Fibroblast of lung (primary cell): ENCODE measurements around the gene FTO. TPM values are rescaled to one million over a fixed set of nuclear protein-coding genes. Genes with fewer than 3 reads are reported as not detected.

Experiments
- DNase-seq, 2 donors: peaks; one replicate each; pipeline versions ENCODE4 v3.0.0 to v3.0.0-alpha.2; 2010; ENCODE audit warnings: low read depth in 2 of 2
- H2AFZ ChIP-seq: 2 replicates; pipeline ENCODE4 v1.5.1; 2012; ENCODE audit warnings: low read length, control low read depth, inconsistent platforms
- H3K27ac ChIP-seq: 2 replicates; pipeline ENCODE4 v1.5.1; 2011; ENCODE audit warnings: low read length, control low read depth; ENCODE audit not compliant: insufficient read depth
- H3K27me3 ChIP-seq: 2 replicates; pipeline ENCODE4 v1.5.1; 2011; ENCODE audit warnings: mild to moderate bottlenecking, low read length; ENCODE audit not compliant: control insufficient read depth, insufficient read depth
- H3K36me3 ChIP-seq: 2 replicates; pipeline ENCODE4 v1.5.1; 2011; ENCODE audit warnings: low read length; ENCODE audit not compliant: control insufficient read depth, insufficient read depth
- H3K4me1 ChIP-seq: 2 replicates; pipeline ENCODE4 v1.5.1; 2011; ENCODE audit warnings: low read length; ENCODE audit not compliant: control insufficient read depth, insufficient read depth; ENCODE audit errors: extremely low read depth
- H3K4me2 ChIP-seq: 2 replicates; pipeline ENCODE4 v1.5.1; 2011; ENCODE audit warnings: low read length, control low read depth; ENCODE audit not compliant: insufficient read depth; ENCODE audit errors: extremely low read depth
- H3K4me3 ChIP-seq, 4 experiments: fragments of 200-600 bp in 1 of 4; sonication (generic) in 1 of 4; replicated peaks in 1 of 4; 2 replicates each; pipeline ENCODE4 v1.5.1; 2011 to 2016; ENCODE audit warnings: low read length in 4 of 4, low read depth in 3 of 4, mild to moderate bottlenecking in 3 of 4, control low read depth in 2 of 4, inconsistent platforms in 1 of 4, mixed read lengths in 1 of 4; ENCODE audit not compliant: insufficient read depth in 1 of 4; ENCODE audit errors: control extremely low read depth in 1 of 4
- H3K79me2 ChIP-seq: 2 replicates; pipeline ENCODE4 v1.5.1; 2012; ENCODE audit warnings: mild to moderate bottlenecking, low read length, inconsistent platforms; ENCODE audit not compliant: control insufficient read depth, insufficient read depth
- H3K9ac ChIP-seq: 2 replicates; pipeline ENCODE4 v1.5.1; 2011; ENCODE audit warnings: mild to moderate bottlenecking, low read length, control low read depth; ENCODE audit not compliant: insufficient read depth
- H3K9me3 ChIP-seq: 2 replicates; pipeline ENCODE4 v1.5.1; 2012; ENCODE audit warnings: low read depth, low read length; ENCODE audit not compliant: control insufficient read depth, insufficient read depth
- H4K20me1 ChIP-seq: 2 replicates; pipeline ENCODE4 v1.5.1; 2011; ENCODE audit warnings: low read length; ENCODE audit not compliant: control insufficient read depth, insufficient read depth; ENCODE audit errors: extremely low read depth
- EZH2 ChIP-seq: IDR thresholded peaks from 2 replicates; pipeline ENCODE4 v1.5.1; 2012; ENCODE audit warnings: low read length, control low read depth, mild to moderate bottlenecking; ENCODE audit errors: missing control alignments
- polyA plus RNA-seq, 2 donors: library from polyadenylated mRNA; depleted of rRNA in 1 of 2; stranded (reverse) in 1 of 2; unstranded in 1 of 2; fragments of >200 nt; gene quantifications; 2 replicates each; pipeline ENCODE4 v1.2.1, GENCODE V29; 2011 to 2012; ENCODE audit warnings: missing spikeins in 1 of 2
- total RNA-seq: library from RNA; depleted of rRNA; stranded (reverse); fragments of >200 nt; gene quantifications from 2 replicates; pipeline ENCODE4 v1.2.1, GENCODE V29; 2014
- TF ChIP-seq, protein P1 (sequence below), 2 donors: IDR thresholded peaks in 1 of 2; conservative IDR thresholded peaks in 1 of 2; 1 replicate in 1 of 2; 2 replicates in 1 of 2; pipeline ENCODE4 v1.5.1; 2011 to 2012; ENCODE audit warnings: low read length in 2 of 2, control low read depth in 1 of 2, inconsistent platforms in 1 of 2, low read depth in 1 of 2, mild to moderate bottlenecking in 1 of 2

Gene FTO
- total and polyA plus RNA-seq, 2 donors (not counting 1 experiment from before 2014, with no cell fraction given), result 61.1 to 97.6 TPM

GRCh38 chr16:53964145-53964790 is 260.3 kb downstream of the FTO start:
- Histone ChIP-seq H3K79me2 (no peaks in the 10 kb centered on the region), H3K36me3 (no peaks in the 10 kb centered on the region), H4K20me1 (no peaks in the 10 kb centered on the region), H3K4me3 (no peak overlapping the region), H3K27ac (no peak overlapping the region), H3K9ac (no peak overlapping the region), H3K4me1 (no peaks in the 10 kb centered on the region), H2AFZ (no peak overlapping the region), H3K9me3 (no peaks in the 10 kb centered on the region), H3K27me3 (no peaks in the 10 kb centered on the region), H3K4me2 (no peak overlapping the region)
- no peak for TF ChIP-seq EZH2
- TF ChIP-seq, protein P1, sequence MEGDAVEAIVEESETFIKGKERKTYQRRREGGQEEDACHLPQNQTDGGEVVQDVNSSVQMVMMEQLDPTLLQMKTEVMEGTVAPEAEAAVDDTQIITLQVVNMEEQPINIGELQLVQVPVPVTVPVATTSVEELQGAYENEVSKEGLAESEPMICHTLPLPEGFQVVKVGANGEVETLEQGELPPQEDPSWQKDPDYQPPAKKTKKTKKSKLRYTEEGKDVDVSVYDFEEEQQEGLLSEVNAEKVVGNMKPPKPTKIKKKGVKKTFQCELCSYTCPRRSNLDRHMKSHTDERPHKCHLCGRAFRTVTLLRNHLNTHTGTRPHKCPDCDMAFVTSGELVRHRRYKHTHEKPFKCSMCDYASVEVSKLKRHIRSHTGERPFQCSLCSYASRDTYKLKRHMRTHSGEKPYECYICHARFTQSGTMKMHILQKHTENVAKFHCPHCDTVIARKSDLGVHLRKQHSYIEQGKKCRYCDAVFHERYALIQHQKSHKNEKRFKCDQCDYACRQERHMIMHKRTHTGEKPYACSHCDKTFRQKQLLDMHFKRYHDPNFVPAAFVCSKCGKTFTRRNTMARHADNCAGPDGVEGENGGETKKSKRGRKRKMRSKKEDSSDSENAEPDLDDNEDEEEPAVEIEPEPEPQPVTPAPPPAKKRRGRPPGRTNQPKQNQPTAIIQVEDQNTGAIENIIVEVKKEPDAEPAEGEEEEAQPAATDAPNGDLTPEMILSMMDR (conservative IDR thresholded peaks at IDR 0.05 in 1 of 2, IDR thresholded peaks at IDR 0.05 in 1 of 2; ENCODE audit: low read depth in 1 of 2, low read length in 2 of 2), result no peak
- no peak for DNase-seq

DNA sequence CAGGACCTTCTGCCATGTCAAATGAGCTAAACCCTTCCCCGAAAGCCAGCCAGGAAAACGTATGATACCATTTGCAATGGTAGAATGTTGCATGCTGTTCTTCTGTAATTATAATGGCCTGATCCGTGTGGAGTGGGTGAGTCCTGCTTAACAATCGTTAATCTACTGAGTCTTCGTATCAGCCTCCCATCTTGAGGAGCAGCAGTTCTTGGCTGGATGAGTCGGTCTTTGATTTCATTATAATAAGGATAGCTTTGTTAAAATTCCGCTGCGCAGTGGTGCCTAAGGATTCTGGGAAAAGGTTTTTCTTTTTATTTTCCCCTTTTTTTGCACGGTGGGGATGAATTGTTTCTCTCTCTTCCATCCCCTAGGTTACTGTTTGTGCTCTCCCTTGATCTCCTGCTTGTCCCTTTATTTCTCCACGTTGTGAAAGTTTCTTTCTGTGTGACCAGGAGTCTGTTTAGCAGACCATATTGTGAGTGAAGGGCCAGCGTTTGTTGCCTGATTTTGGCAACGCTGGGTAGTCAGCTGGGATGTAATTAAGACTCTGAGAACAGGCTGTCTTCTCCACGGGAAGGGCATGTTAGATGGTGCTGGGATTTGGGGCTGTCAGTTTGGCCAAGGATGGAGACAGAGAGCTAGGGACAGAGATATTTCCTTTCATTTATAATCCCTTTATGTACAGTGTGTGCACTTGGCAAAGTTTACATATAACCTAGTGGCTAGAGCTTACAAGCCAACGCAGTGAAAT is 263.0 kb downstream of the FTO start:
- TF ChIP-seq, protein P1 (conservative IDR thresholded peaks at IDR 0.05 in 1 of 2, IDR thresholded peaks at IDR 0.05 in 1 of 2; ENCODE audit: low read depth in 1 of 2, low read length in 2 of 2), result no peak
- no peak for TF ChIP-seq EZH2
- Histone ChIP-seq H3K9me3 (no peaks in the 10 kb centered on the region), H3K4me2 (no peak overlapping the region), H3K27ac (no peak overlapping the region), H3K36me3 (no peaks in the 10 kb centered on the region), H3K9ac (no peak overlapping the region), H3K4me3 (no peak overlapping the region), H4K20me1 (no peaks in the 10 kb centered on the region), H3K4me1 (no peaks in the 10 kb centered on the region), H2AFZ (no peak overlapping the region), H3K27me3 (no peaks in the 10 kb centered on the region), H3K79me2 (no peaks in the 10 kb centered on the region)
- DNase-seq, result no peak

- Histone ChIP-seq H3K4me1 (no peaks in the 10 kb centered on the region), H4K20me1 (no peaks in the 10 kb centered on the region), H3K4me2 (no peak overlapping the region), H2AFZ (no peak overlapping the region), H3K9me3 (no peaks in the 10 kb centered on the region), H3K36me3 (no peaks in the 10 kb centered on the region), H3K9ac (no peak overlapping the region), H3K79me2 (no peaks in the 10 kb centered on the region), H3K27me3 (no peaks in the 10 kb centered on the region), H3K4me3 (no peak overlapping the region), H3K27ac (no peak overlapping the region)
- TF ChIP-seq, protein P1 (conservative IDR thresholded peaks at IDR 0.05 in 1 of 2, IDR thresholded peaks at IDR 0.05 in 1 of 2; ENCODE audit: low read depth in 1 of 2, low read length in 2 of 2), result no peak
- no peak for TF ChIP-seq EZH2
- no peak for DNase-seq
Observed at GRCh38 chr16:53967572-53967971, 263.6 kb downstream of the FTO start.
